MCF 10A (cell line): Measurements from ENCODE around the gene MYO1D. TPM values are rescaled to one million over a fixed set of nuclear protein-coding genes. Genes with fewer than 3 reads are reported as not detected.

Experiments used
- BruUV-seq: library from RNA; stranded (reverse); fragments of 400-500 nt; replicated peaks from 2 replicates; lab custom pipeline; 2021; lab: Mats Ljungman, UMichigan
- CTCF ChIA-PET: fragments of 300-600 bp; sonication (Branson Sonifier 250); formaldehyde crosslinking; extraction: SDS; loops from one replicate; lab custom pipeline; 2021; ENCODE audit warnings: antibody characterized with exemption, inconsistent platforms; lab: Yijun Ruan, JAX
- POLR2A ChIA-PET: fragments of 300-600, 350-650 bp; sonication (Branson Sonifier 250); formaldehyde crosslinking; extraction: SDS; loops from one replicate; lab custom pipeline; 2020; ENCODE audit warnings: antibody characterized with exemption, inconsistent platforms; lab: Yijun Ruan, JAX
- DNase-seq: peaks from one replicate; pipeline ENCODE4 v3.0.0-alpha.2; 2018; ENCODE audit not compliant: unreplicated experiment
- H3K27ac Mint-ChIP-seq: one replicate; pipeline ENCODE4 v1.8.0; 2022; ENCODE audit warnings: mild to moderate bottlenecking, low read depth, mixed read lengths; ENCODE audit not compliant: unreplicated experiment
- H3K27me3 Mint-ChIP-seq: one replicate; pipeline ENCODE4 v1.8.0; 2022; ENCODE audit warnings: mixed read lengths; ENCODE audit not compliant: insufficient read depth, unreplicated experiment
- H3K36me3 Mint-ChIP-seq: one replicate; pipeline ENCODE4 v1.8.0; 2022; ENCODE audit warnings: mild to moderate bottlenecking, moderate library complexity, mixed read lengths; ENCODE audit not compliant: insufficient read depth, unreplicated experiment
- H3K4me1 Mint-ChIP-seq: one replicate; pipeline ENCODE4 v1.8.0; 2022; ENCODE audit warnings: mixed read lengths; ENCODE audit not compliant: insufficient read depth, unreplicated experiment
- H3K4me3 Mint-ChIP-seq: one replicate; pipeline ENCODE4 v1.8.0; 2022; ENCODE audit warnings: mild to moderate bottlenecking, moderate library complexity, mixed read lengths; ENCODE audit not compliant: unreplicated experiment
- H3K9me3 Mint-ChIP-seq: one replicate; pipeline ENCODE4 v1.8.0; 2022; ENCODE audit warnings: mixed read lengths; ENCODE audit not compliant: unreplicated experiment
- CTCF ChIP-seq: fragments of 200-600 bp; IDR thresholded peaks from one replicate; pipeline ENCODE4 v1.8.0; 2022; ENCODE audit warnings: antibody characterized with exemption, mild to moderate bottlenecking; ENCODE audit not compliant: unreplicated experiment
- intact Hi-C: fragments of 100-400 bp; cut with micrococcal nuclease; formaldehyde crosslinking; loops from 2 replicates; pipeline ENCODE4 v1.14.1; 2022
- total RNA-seq: library from RNA; stranded (reverse); gene quantifications from 2 replicates; pipeline ENCODE4 v1.2.3, GENCODE V29; 2022

Gene MYO1D
- total RNA-seq, 1 experiment from 2014 or later = 30.5 TPM

- Mint-ChIP-seq H3K4me1 (peaks cover 14% of the 10 kb centered on the region), H3K27me3 (no peaks in the 10 kb centered on the region), H3K9me3 (no peaks in the 10 kb centered on the region), H3K4me3 (no peak overlapping the region), H3K27ac (no peak overlapping the region), H3K36me3 (no peaks in the 10 kb centered on the region)
- CTCF ChIA-PET = interaction anchor here (0.6 to 1.3 kb wide), 3 partner anchors 14 to 256 kb away, joined by 3 to 7 read pairs (median 3); no protein-coding TSS in a partner anchor
- POLR2A ChIA-PET = interaction anchor here (1.7 kb wide), 1 partner anchor 160 kb away, joined by 3 read pairs; no protein-coding TSS in a partner anchor
- no TSS peak for BruUV-seq
- intact Hi-C loops = no loop called here
- no peak for TF ChIP-seq CTCF
- peak; percentile 66 for DNase-seq
Observed at GRCh38 chr17:32621612-32622312, 255.2 kb downstream of the MYO1D start.

GRCh38 chr17:32615326-32615725, 261.6 kb downstream of the MYO1D start:
- no peaks in the 10 kb centered on the region for H3K9me3 Mint-ChIP-seq
- ChIA-PET CTCF (interaction anchor here (1.6 kb wide), 1 partner anchor 154 kb away, joined by 3 read pairs; no protein-coding TSS in a partner anchor), POLR2A (no interaction called here)
- no peak overlapping the region for H3K4me3 Mint-ChIP-seq
- intact Hi-C loops = no loop called here
- no peaks in the 10 kb centered on the region for H3K27me3 Mint-ChIP-seq
- H3K4me1 Mint-ChIP-seq = no peaks in the 10 kb centered on the region
- TF ChIP-seq CTCF = no peak
- BruUV-seq = no TSS peak
- DNase-seq = no peak
- H3K27ac Mint-ChIP-seq = no peak overlapping the region
- no peaks in the 10 kb centered on the region for H3K36me3 Mint-ChIP-seq

- Mint-ChIP-seq H3K36me3 (no peaks in the 10 kb centered on the region), H3K4me3 (no peak overlapping the region), H3K27me3 (no peaks in the 10 kb centered on the region), H3K4me1 (peaks cover 9% of the 10 kb centered on the region), H3K27ac (no peak overlapping the region), H3K9me3 (no peaks in the 10 kb centered on the region)
- intact Hi-C loops = no loop called here
- DNase-seq = no peak
- POLR2A ChIA-PET = no interaction called here
- CTCF ChIA-PET = interaction anchor here (0.6 to 1.4 kb wide), 3 partner anchors 125 to 296 kb away, joined by 3 read pairs; no protein-coding TSS in a partner anchor
- no peak for TF ChIP-seq CTCF
- BruUV-seq = no TSS peak
Observed at GRCh38 chr17:32610943-32611342, 266.0 kb downstream of the MYO1D start.

GRCh38 chr17:32609884-32610650, 266.9 kb downstream of the MYO1D start:
- BruUV-seq = no TSS peak
- H3K4me1 Mint-ChIP-seq = peaks cover 9% of the 10 kb centered on the region
- H3K4me3 Mint-ChIP-seq = no peak overlapping the region
- intact Hi-C loops = loop anchor here (1.0 to 5.0 kb wide), 3 partner anchors 127 to 149 kb away; no protein-coding TSS in a partner anchor
- no peaks in the 10 kb centered on the region for H3K9me3 Mint-ChIP-seq
- H3K27ac Mint-ChIP-seq = no peak overlapping the region
- POLR2A ChIA-PET = no interaction called here
- no peak for TF ChIP-seq CTCF
- no peak for DNase-seq
- H3K27me3 Mint-ChIP-seq = no peaks in the 10 kb centered on the region
- H3K36me3 Mint-ChIP-seq = no peaks in the 10 kb centered on the region
- CTCF ChIA-PET = interaction anchor here (1.0 to 1.1 kb wide), 2 partner anchors 127 to 148 kb away, joined by 3 to 6 read pairs; no protein-coding TSS in a partner anchor
